CD4-positive, alpha-beta T cell (primary cell): ENCODE measurements around the gene HOXC9. TPM values are rescaled to one million over a fixed set of nuclear protein-coding genes. Genes with fewer than 3 reads are reported as not detected.
A peak's percentile ranks its signal among the peaks of the same experiment; 100 is the strongest.

Experiments
- ATAC-seq: fragments of 200-7000 bp; cut with Tn5 transposase; one replicate; pipeline ENCODE4 v1.10.0; 2022; ENCODE audit warnings: mild to moderate bottlenecking; ENCODE audit not compliant: poor library complexity
- CTCF ChIA-PET: fragments of 350-600 bp; sonication (Branson Sonifier 250); formaldehyde crosslinking; loops from one replicate; lab custom pipeline; 2021; ENCODE audit warnings: antibody characterized with exemption, inconsistent platforms; lab: Charles Lee
- POLR2A ChIA-PET: fragments of 350-600 bp; sonication (Branson Sonifier 250); formaldehyde crosslinking; loops from one replicate; lab custom pipeline; 2021; ENCODE audit warnings: antibody characterized with exemption, inconsistent platforms; lab: Charles Lee
- DNase-seq, 14 experiments: peaks; one replicate each; pipeline ENCODE4 v3.0.0-alpha.2; 2013 to 2020; ENCODE audit warnings: mixed read lengths in 2 of 14
- H3K27ac ChIP-seq, 2 donors: one replicate each; pipeline versions ENCODE4 v1.5.1 to v1.7.0; 2013; ENCODE audit warnings: low read length in 2 of 2, low read depth in 1 of 2, mild to moderate bottlenecking in 1 of 2
- H3K27me3 ChIP-seq, 2 experiments: 1 replicate in 1 of 2; 2 replicates in 1 of 2; pipeline versions ENCODE4 v1.6.1 to v1.7.0; 2013; ENCODE audit warnings: low read length in 2 of 2, control low read depth in 1 of 2, mild to moderate bottlenecking in 1 of 2, moderate library complexity in 1 of 2; ENCODE audit not compliant: insufficient read depth in 2 of 2, control insufficient read depth in 1 of 2
- H3K36me3 ChIP-seq: one replicate; pipeline ENCODE4 v1.6.1; 2013; ENCODE audit warnings: low read length, control low read depth; ENCODE audit not compliant: insufficient read depth
- H3K4me1 ChIP-seq: one replicate; pipeline ENCODE4 v1.6.1; 2013; ENCODE audit warnings: low read length, control low read depth; ENCODE audit not compliant: insufficient read depth
- H3K4me3 ChIP-seq: one replicate; pipeline ENCODE4 v1.5.1; 2013; ENCODE audit warnings: mild to moderate bottlenecking, low read length, moderate library complexity
- H3K9me3 ChIP-seq, 2 experiments: 1 replicate in 1 of 2; 2 replicates in 1 of 2; pipeline versions ENCODE4 v1.6.1 to v1.7.0; 2013; ENCODE audit warnings: low read length in 2 of 2, mild to moderate bottlenecking in 2 of 2, control low read depth in 1 of 2, moderate library complexity in 1 of 2; ENCODE audit not compliant: control insufficient read depth in 1 of 2, insufficient read depth in 1 of 2
- H3K27ac Mint-ChIP-seq: one replicate; pipeline ENCODE4 v1.8.0; 2020; ENCODE audit warnings: mixed read lengths
- H3K27me3 Mint-ChIP-seq: one replicate; pipeline ENCODE4 v1.8.0; 2021; ENCODE audit warnings: mixed read lengths
- H3K36me3 Mint-ChIP-seq: one replicate; pipeline ENCODE4 v1.8.0; 2021; ENCODE audit warnings: low read depth, mixed read lengths
- H3K4me1 Mint-ChIP-seq: one replicate; pipeline ENCODE4 v1.8.0; 2021; ENCODE audit warnings: low read depth, mixed read lengths
- H3K4me3 Mint-ChIP-seq: one replicate; pipeline ENCODE4 v1.8.0; 2020; ENCODE audit warnings: mild to moderate bottlenecking, mixed read lengths
- H3K9me3 Mint-ChIP-seq: one replicate; pipeline ENCODE4 v1.8.0; 2020; ENCODE audit warnings: mixed read lengths
- intact Hi-C, 2 experiments: fragments of 100-400 bp; cut with DNase I in 1 of 2; cut with micrococcal nuclease in 1 of 2; formaldehyde crosslinking; loops; one replicate each; pipeline versions ENCODE4 v1.15.1 to v1.9.0; 2023 to 2025; cut with DNase I, micrococcal nuclease
- total RNA-seq, 174 experiments: library from RNA in 2 of 174; stranded (reverse) in 2 of 174; gene quantifications; one replicate each; pipeline ENCODE4 v1.2.3 and lab custom pipeline; 2021 to 2026
- TF ChIP-seq, protein P1 (sequence below): fragments of 200-600 bp; IDR thresholded peaks from one replicate; pipeline ENCODE4 v1.8.0; 2022; ENCODE audit warnings: antibody characterized with exemption, mild to moderate bottlenecking

HOXC9 gene
- total RNA-seq, 2 experiments from 2014 or later = not detected

DNA sequence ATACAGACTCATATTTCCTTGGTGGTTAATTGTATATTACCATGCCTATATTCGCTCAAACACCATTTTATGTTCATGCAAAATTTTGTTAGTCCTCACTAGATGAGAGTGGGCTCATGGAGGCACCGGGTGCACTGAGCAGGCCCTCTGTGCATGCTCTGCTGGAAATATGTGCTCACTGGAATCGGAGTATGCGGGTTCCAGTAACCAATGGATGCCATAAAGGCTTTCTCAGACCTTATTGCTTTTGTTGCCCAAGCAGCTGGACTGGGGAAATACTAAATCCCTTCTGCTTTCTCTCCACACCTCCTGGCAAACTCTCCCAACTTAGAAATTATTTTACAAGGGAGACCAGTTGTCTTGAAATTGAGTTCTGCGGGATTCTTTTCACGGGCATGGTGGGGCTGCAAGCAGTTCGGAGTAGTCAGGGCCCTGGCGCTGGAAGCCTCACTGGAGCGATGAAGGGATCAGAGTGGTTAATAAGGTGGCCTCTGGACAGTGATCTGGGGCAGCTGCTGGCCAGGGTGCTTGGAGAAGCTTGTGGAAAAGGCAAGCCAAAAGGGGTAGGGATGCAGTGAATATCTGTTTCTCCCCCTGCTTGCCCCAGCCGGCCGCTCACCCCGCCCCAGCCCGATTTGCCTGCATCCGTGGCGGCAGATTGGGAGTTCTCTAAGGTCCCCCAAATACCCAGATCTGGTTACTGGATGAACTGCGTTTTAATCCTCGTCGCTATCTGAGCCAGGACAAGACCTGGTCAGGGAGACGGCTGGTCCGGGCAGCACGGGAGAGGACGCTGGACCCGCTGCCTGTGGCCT, 20.8 kb downstream of the HOXC9 start:
- no peaks in the 10 kb centered on the region for H3K36me3 Mint-ChIP-seq
- CTCF ChIA-PET = no interaction called here
- H3K4me3 Mint-ChIP-seq = no peak overlapping the region

DNA sequence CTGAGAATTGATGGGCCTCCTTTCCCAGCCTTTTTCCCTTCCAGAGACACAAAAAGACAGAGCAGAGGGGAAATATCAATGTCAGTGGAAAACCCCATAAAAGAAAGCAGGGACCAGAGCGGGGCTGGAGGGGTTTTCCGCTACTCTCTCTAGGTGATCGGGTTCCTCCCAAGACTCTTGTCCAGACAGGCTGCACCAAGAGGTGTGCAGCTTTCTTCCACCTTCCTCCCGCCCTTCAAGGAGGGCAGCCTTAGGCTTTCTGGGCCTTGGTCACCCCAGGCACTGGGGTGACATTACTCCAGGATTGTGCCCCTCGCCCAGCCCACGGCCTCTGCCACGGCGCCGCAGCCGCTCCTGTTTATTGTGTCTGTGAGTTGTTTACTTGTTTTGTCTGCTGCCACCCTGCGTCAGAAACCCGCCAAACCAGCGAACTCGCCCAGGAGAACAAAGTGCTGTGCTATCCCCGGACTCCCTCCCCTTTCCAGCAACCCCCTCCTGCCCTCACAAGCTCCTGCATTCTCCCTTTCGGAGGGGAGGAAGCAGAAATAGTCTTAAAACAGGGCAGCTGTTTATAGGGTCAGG, 21.6 kb downstream of the HOXC9 start:
- peaks cover 93% of the 10 kb centered on the region for H3K27me3 Mint-ChIP-seq
- POLR2A ChIA-PET = interaction anchor here (0.6 kb wide), 1 partner anchor 8 kb away, joined by 3 read pairs; no protein-coding TSS in a partner anchor

More for the DNA sequence above, 20.8 kb downstream of the HOXC9 start:
- no peak overlapping the region for H3K4me3 ChIP-seq
- H3K27ac ChIP-seq = no peak overlapping the region
- H3K9me3 Mint-ChIP-seq = no peaks in the 10 kb centered on the region
- H3K4me1 Mint-ChIP-seq = peaks cover 11% of the 10 kb centered on the region
- peaks cover 93% of the 10 kb centered on the region for H3K27me3 Mint-ChIP-seq
- H3K36me3 ChIP-seq = no peaks in the 10 kb centered on the region
- no peak overlapping the region for H3K27ac Mint-ChIP-seq
- peaks cover 88 to 91% of the 10 kb centered on the region in 2 experiments for H3K27me3 ChIP-seq
- ATAC-seq (no peak), DNase-seq (no peak)
- H3K9me3 ChIP-seq = peaks cover 0 to 26% of the 10 kb centered on the region in 2 experiments
- POLR2A ChIA-PET = no interaction called here
- intact Hi-C loops = no loop called here
- TF ChIP-seq, protein P1, sequence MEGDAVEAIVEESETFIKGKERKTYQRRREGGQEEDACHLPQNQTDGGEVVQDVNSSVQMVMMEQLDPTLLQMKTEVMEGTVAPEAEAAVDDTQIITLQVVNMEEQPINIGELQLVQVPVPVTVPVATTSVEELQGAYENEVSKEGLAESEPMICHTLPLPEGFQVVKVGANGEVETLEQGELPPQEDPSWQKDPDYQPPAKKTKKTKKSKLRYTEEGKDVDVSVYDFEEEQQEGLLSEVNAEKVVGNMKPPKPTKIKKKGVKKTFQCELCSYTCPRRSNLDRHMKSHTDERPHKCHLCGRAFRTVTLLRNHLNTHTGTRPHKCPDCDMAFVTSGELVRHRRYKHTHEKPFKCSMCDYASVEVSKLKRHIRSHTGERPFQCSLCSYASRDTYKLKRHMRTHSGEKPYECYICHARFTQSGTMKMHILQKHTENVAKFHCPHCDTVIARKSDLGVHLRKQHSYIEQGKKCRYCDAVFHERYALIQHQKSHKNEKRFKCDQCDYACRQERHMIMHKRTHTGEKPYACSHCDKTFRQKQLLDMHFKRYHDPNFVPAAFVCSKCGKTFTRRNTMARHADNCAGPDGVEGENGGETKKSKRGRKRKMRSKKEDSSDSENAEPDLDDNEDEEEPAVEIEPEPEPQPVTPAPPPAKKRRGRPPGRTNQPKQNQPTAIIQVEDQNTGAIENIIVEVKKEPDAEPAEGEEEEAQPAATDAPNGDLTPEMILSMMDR = no peak
- H3K4me1 ChIP-seq = peaks cover 28% of the 10 kb centered on the region

More for the DNA sequence above, 21.6 kb downstream of the HOXC9 start:
- no peak overlapping the region for H3K27ac ChIP-seq
- peaks cover 25% of the 10 kb centered on the region for H3K4me1 ChIP-seq
- Mint-ChIP-seq H3K4me3 (peak overlapping the region; percentile 1), H3K27ac (no peak overlapping the region), H3K9me3 (no peaks in the 10 kb centered on the region), H3K36me3 (no peaks in the 10 kb centered on the region), H3K4me1 (peaks cover 12% of the 10 kb centered on the region)
- H3K4me3 ChIP-seq = no peak overlapping the region
- DNase-seq (no peak), ATAC-seq (no peak)
- no peaks in the 10 kb centered on the region for H3K36me3 ChIP-seq
- intact Hi-C loops = no loop called here
- peaks cover 89 to 92% of the 10 kb centered on the region in 2 experiments for H3K27me3 ChIP-seq
- CTCF ChIA-PET = interaction anchor here (1.6 kb wide), 1 partner anchor 11 kb away, joined by 5 read pairs; no protein-coding TSS in a partner anchor
- TF ChIP-seq, protein P1 = no peak
- peaks cover 0 to 26% of the 10 kb centered on the region in 2 experiments for H3K9me3 ChIP-seq
